Prostate gland (tissue), 2 donors: ENCODE results near the gene FARS2. TPM values are rescaled to one million over a fixed set of nuclear protein-coding genes. Genes with fewer than 3 reads are reported as not detected.

Experiments used
- DNase-seq: peaks from one replicate; pipeline ENCODE4 v3.0.0-alpha.2; 2019; ENCODE audit warnings: low spot score
- H3K27ac ChIP-seq, 2 donors: fragments of 200-600 bp; sonication (generic); 2 replicates each; pipeline ENCODE4 v1.5.1; 2017 to 2019
- H3K27me3 ChIP-seq: fragments of 200-600 bp; sonication (generic); replicated peaks from 2 replicates; pipeline ENCODE4 v1.5.1; 2019; ENCODE audit not compliant: insufficient read depth
- H3K36me3 ChIP-seq, 2 donors: fragments of 200-600 bp; sonication (generic); 1 replicate in 1 of 2; 2 replicates in 1 of 2; pipeline versions ENCODE4 v1.5.1 to v1.8.1; 2017 to 2019
- H3K4me1 ChIP-seq: fragments of 200-600 bp; sonication (generic); replicated peaks from 2 replicates; pipeline ENCODE4 v1.5.1; 2019
- H3K4me3 ChIP-seq, 2 donors: fragments of 200-600 bp; sonication (generic); 2 replicates each; pipeline ENCODE4 v1.5.1; 2017 to 2019
- H3K9me3 ChIP-seq: fragments of 200-600 bp; sonication (generic); 2 replicates; pipeline ENCODE4 v1.5.1; 2017
- POLR2A ChIP-seq: fragments of 450-650 bp; IDR thresholded peaks from one replicate; pipeline ENCODE4 v1.6.1; 2016; ENCODE audit warnings: antibody characterized with exemption, mild to moderate bottlenecking
- POLR2AphosphoS5 ChIP-seq: sonication (generic); formaldehyde crosslinking; IDR thresholded peaks from one replicate; pipeline ENCODE4 v1.6.1; 2017; ENCODE audit warnings: antibody characterized with exemption
- WGBS: methylation state at CpG from one replicate; pipeline ENCODE4 v1.1.5; 2018; 5-methylcytosine and 5-hydroxymethylcytosine counted together
- intact Hi-C: fragments of 100-400 bp; cut with DNase I; formaldehyde crosslinking; loops from one replicate; pipeline ENCODE4 v1.14.2; 2022
- total RNA-seq, 2 donors: library from RNA; depleted of rRNA; stranded (reverse); fragments of >200 nt; gene quantifications; one replicate each; pipeline ENCODE4 v1.1.0, GENCODE V29; 2016
- TF ChIP-seq, protein P1 (sequence below), 4 experiments: fragments of 200-600 bp in 2 of 4; fragments of 450-650 bp in 2 of 4; sonication (generic) in 2 of 4; IDR thresholded peaks; 1 replicate in 3 of 4; 2 replicates in 1 of 4; pipeline ENCODE4 v1.5.1; 2016 to 2019; ENCODE audit warnings: antibody characterized with exemption in 4 of 4, mild to moderate bottlenecking in 2 of 4, moderate library complexity in 2 of 4

The FARS2 gene
- total RNA-seq, 2 donors from 2014 or later = 11.6 to 19.5 TPM

DNA sequence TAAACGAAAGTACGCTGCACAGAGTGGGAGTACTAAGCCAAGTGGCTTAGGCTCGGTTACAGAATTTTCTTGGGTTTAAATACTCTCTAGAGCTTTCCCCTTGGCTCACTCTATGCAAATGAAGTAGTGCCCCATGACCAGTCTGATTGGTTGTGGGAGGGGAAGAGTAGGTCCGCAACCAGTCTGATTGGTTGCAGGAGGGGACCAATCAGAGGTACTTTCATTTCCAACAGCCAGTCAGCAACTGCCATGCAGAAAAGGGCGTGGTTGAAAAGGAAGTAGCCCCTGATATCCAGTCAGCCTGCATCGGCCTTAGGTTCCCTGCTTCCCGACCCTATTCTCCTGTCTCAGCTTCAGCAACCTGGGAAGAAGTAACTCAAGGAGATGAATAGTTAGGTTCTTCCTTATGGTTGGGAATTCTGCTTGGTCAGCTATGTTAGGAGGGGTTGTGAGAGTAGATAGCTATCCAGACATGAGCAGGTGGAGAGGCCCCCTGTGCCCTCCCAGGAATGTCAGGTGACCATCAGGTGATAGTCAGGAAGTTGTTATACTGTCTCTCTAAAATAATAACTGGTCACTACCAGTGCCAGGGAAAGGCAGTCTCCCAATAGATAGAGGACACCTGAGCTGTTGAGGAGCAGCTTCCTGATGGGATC is 57.4 kb downstream of the FARS2 start:
- no peak for TF ChIP-seq POLR2A
- no peak for TF ChIP-seq POLR2AphosphoS5
- TF ChIP-seq, protein P1, sequence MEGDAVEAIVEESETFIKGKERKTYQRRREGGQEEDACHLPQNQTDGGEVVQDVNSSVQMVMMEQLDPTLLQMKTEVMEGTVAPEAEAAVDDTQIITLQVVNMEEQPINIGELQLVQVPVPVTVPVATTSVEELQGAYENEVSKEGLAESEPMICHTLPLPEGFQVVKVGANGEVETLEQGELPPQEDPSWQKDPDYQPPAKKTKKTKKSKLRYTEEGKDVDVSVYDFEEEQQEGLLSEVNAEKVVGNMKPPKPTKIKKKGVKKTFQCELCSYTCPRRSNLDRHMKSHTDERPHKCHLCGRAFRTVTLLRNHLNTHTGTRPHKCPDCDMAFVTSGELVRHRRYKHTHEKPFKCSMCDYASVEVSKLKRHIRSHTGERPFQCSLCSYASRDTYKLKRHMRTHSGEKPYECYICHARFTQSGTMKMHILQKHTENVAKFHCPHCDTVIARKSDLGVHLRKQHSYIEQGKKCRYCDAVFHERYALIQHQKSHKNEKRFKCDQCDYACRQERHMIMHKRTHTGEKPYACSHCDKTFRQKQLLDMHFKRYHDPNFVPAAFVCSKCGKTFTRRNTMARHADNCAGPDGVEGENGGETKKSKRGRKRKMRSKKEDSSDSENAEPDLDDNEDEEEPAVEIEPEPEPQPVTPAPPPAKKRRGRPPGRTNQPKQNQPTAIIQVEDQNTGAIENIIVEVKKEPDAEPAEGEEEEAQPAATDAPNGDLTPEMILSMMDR (IDR thresholded peaks at IDR 0.05) = no peak
- Histone ChIP-seq H3K27me3 (no peaks in the 10 kb centered on the region), H3K9me3 (no peaks in the 10 kb centered on the region), H3K4me1 (no peaks in the 10 kb centered on the region), H3K27ac (no peak overlapping the region), H3K36me3 (no peaks in the 10 kb centered on the region), H3K4me3 (no peak overlapping the region)
- intact Hi-C loops = no loop called here
- 91% methylated on average over 7 of the region's 7 CpGs for WGBS
- no peak for DNase-seq

DNA sequence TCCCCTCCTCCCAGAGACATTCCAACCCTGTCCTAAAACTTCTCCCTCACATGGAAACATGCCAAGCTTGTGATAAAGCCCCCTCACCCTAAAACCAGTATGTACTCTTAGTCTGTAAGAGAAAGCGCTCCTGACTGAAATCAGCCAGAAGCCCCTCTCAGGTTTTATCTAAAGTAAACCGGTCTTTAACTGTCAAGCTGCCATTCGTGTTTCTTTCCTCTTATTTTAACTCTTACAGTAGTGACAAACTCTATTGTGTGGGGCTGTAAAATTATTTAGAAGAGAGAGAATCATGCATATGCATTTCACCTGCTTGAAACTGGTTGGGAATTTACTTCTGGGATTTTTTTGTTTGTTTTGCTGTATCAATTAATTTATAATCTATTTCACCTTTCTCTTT is 62.7 kb downstream of the FARS2 start:
- intact Hi-C loops = no loop called here
- H3K4me1 ChIP-seq = no peaks in the 10 kb centered on the region
- H3K36me3 ChIP-seq = no peaks in the 10 kb centered on the region
- no peak overlapping the region for H3K27ac ChIP-seq
- 97% methylated on average over 3 of the region's 3 CpGs for WGBS
- no peaks in the 10 kb centered on the region for H3K9me3 ChIP-seq
- no peak for DNase-seq
- H3K27me3 ChIP-seq = no peaks in the 10 kb centered on the region
- no peak for TF ChIP-seq POLR2AphosphoS5
- no peak for TF ChIP-seq POLR2A
- TF ChIP-seq, protein P1 (IDR thresholded peaks at IDR 0.05) = no peak
- H3K4me3 ChIP-seq = no peak overlapping the region

DNA sequence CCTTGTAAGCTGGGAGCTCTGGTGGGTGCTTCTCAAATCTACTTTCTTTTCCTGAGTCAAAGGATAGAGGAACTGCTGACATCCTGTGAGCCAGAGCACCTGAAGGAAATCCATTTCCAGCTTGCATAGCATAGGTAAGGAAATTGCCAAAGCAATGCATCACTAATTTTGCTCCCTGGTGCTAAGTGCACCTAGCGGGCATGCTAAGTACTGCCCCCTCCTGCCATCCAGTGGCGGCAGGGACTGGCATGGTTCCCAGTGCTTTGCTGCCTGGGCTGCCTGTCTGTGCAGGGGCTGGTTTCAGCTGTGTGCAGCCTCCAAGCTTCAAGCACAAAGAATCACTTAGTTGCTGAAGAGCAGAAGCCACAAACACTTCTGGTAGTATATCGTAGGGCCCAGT is 63.9 kb downstream of the FARS2 start:
- no peak for DNase-seq
- no peaks in the 10 kb centered on the region for H3K9me3 ChIP-seq
- H3K27me3 ChIP-seq = no peaks in the 10 kb centered on the region
- intact Hi-C loops = no loop called here
- TF ChIP-seq POLR2A (no peak), POLR2AphosphoS5 (no peak)
- TF ChIP-seq, protein P1 (IDR thresholded peaks at IDR 0.05) = no peak
- H3K27ac ChIP-seq = no peak overlapping the region
- 93% methylated on average over 3 of the region's 3 CpGs for WGBS
- no peaks in the 10 kb centered on the region for H3K4me1 ChIP-seq
- no peak overlapping the region for H3K4me3 ChIP-seq
- H3K36me3 ChIP-seq = no peaks in the 10 kb centered on the region

DNA sequence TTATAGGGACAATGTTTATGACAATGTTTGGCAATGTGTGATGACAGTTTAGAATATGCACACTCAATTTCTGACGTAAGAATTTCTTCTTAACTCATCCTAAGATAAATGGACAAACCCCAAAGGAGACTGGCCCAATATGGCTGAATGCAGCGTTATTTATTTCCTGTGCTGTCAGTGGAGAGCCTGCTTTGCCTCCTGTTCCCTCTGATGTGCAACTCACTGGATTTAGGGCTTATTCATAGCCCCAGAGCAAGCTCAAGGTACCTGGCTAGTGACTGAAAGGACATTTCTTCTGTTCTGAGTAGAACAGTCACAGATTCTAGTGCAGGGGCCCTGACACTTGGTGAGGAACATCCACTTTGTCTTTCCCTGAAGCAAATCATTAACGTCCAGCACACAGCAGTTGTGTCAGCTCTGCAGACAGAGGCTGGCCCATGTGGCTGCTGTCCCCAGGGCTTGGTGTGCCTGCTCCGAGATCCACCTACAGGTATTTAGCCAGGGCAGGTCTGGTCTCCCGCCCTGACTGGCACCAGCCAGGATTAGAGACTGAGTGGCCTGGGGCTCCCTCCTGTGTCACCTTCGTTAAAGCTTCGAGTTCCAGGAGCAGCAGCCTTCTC is 64.8 kb downstream of the FARS2 start:
- Histone ChIP-seq H3K4me1 (no peaks in the 10 kb centered on the region), H3K27me3 (no peaks in the 10 kb centered on the region), H3K36me3 (no peaks in the 10 kb centered on the region), H3K9me3 (no peaks in the 10 kb centered on the region), H3K4me3 (no peak overlapping the region), H3K27ac (no peak overlapping the region)
- intact Hi-C loops = no loop called here
- TF ChIP-seq POLR2A (no peak), POLR2AphosphoS5 (no peak)
- TF ChIP-seq, protein P1 (IDR thresholded peaks at IDR 0.05) = no peak
- WGBS = 97% methylated on average over 7 of the region's 7 CpGs
- DNase-seq = no peak

DNA sequence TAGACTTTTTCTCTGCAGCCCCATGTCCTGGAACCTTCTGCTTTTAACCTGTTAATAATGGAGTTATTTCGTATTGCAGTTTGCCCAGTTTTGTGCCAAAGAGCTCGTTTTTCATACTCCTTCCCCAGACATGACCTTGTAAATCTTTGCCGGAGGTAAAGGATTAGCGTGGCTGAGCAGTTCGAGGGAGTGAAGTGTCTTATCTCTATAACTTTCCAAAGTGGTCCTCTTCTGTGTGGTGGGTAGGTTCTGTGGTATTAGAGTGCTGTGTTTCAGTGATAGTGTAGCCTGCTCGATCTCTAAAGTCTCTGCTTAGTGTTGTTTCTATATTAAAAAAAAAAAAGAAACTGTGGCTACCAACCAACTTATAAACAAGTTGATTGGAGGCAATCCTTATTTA is 67.5 kb downstream of the FARS2 start:
- H3K36me3 ChIP-seq = no peaks in the 10 kb centered on the region
- intact Hi-C loops = no loop called here
- no peak for DNase-seq
- TF ChIP-seq POLR2AphosphoS5 = no peak
- no peak for TF ChIP-seq POLR2A
- TF ChIP-seq, protein P1 (IDR thresholded peaks at IDR 0.05) = no peak
- WGBS = 79% methylated on average over 6 of the region's 6 CpGs
- no peaks in the 10 kb centered on the region for H3K4me1 ChIP-seq
- no peak overlapping the region for H3K27ac ChIP-seq
- H3K27me3 ChIP-seq = no peaks in the 10 kb centered on the region
- no peak overlapping the region for H3K4me3 ChIP-seq
- no peaks in the 10 kb centered on the region for H3K9me3 ChIP-seq
